ENCODE measurements around the gene PRKAA1. TPM values are rescaled to one million over a fixed set of nuclear protein-coding genes. Genes with fewer than 3 reads are reported as not detected.
"Not testable (repeated sequence)": the region's sequence is repeated elsewhere in the genome, so short reads cannot be mapped to it uniquely, and the experiment has no call there.

PRKAA1 gene
- total RNA-seq, 1 donor from 2014 or later = 41.2 TPM

DNA sequence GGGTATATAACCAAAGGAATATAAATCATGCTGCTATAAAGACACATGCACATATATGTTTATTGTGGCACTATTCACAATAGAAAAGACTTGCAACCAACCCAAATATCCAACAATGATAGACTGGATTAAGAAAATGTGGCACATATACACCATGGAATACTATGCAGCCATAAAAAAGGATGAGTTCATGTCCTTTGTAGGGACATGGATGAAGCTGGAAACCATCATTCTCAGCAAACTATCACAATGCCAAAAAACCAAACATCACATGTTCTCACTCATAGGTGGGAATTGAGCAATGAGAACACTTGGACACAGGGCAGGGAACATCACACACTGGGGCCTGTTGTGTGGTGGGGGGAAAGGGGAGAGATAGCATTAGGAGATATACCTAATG lies 87.6 kb downstream of the PRKAA1 start:
- H3K4me1 ChIP-seq (ENCODE audit: control insufficient read depth in 3 of 3, insufficient read depth in 3 of 3, low read length in 3 of 3); H3K27me3 ChIP-seq (ENCODE audit: control insufficient read depth in 3 of 3, insufficient read depth in 3 of 3, low read length in 3 of 3); H3K4me3 ChIP-seq (ENCODE audit: low read length in 3 of 3); H3K27ac ChIP-seq (ENCODE audit: low read depth, low read length); H3K36me3 ChIP-seq (ENCODE audit: control insufficient read depth in 3 of 3, insufficient read depth in 3 of 3, low read length in 3 of 3); H3K9ac ChIP-seq (ENCODE audit: low read depth in 1 of 3, low read length in 3 of 3); H3K9me3 ChIP-seq (ENCODE audit: control insufficient read depth in 3 of 3, low read length in 3 of 3): not testable (repeated sequence)

Small RNA genes within 50 kb of the gene (small RNA-seq; reads per million reads assigned to genes)
- gene RF00191 = not detected
- gene SNORD72 = 10.1 reads per million, percentile 92 among the genes with 10 or more reads in this experiment

Other genes starting within 250 kb of the PRKAA1 start
- gene PTGER4, start 118.5 kb downstream of the PRKAA1 start, total RNA-seq = 10.4 TPM
- gene TTC33, start 42.4 kb downstream of the PRKAA1 start, total RNA-seq = 17.2 TPM
- 2,214 TPM for gene RPL37, start 36.8 kb upstream of the PRKAA1 start, total RNA-seq
- 3.1 TPM for gene CARD6, start 43.0 kb upstream of the PRKAA1 start, total RNA-seq
- gene C7, start 111.1 kb upstream of the PRKAA1 start, total RNA-seq = 15.1 TPM

Data from skeletal muscle tissue (tissue), 5 donors.